SH-SY5Y (cell line): ENCODE data around the gene DNAJC6.

ENCODE experiments used
- GATA2 ChIP-seq: IDR thresholded peaks from 2 replicates; pipeline ENCODE4 v1.6.1; 2011; ENCODE audit warnings: mild to moderate bottlenecking, low read depth, low read length
- GATA3 ChIP-seq: IDR thresholded peaks from 2 replicates; pipeline ENCODE4 v1.6.1; 2011; ENCODE audit warnings: low read depth, mild to moderate bottlenecking, low read length, moderate library complexity

DNA sequence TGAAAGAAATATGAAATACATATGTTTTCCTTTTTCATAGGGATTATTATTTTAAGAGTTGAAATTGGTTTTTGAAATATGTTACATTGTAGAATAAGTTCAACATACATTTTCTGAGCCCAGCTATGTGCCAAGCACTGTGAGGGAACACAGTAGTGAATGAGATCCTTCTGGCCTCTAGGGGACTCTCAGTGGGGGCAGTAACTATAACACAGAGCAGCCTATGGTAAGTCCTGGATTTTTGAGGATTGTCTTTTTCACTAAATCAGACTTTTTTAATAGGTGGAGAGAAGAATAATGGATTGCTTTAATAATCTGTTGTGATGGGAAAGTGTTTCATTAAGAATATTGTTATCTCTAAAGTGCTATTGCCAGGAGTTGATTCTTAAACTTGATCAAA is 2.4 kb downstream of the DNAJC6 start:
- no peak for TF ChIP-seq GATA2
- no peak for TF ChIP-seq GATA3
